GM12878 (cell line): Measurements from ENCODE around the gene TMEM59. TPM values are rescaled to one million over a fixed set of nuclear protein-coding genes. Genes with fewer than 3 reads are reported as not detected.

Source experiments
- ATAC-seq: fragments of 200-7000 bp; cut with Tn5 transposase; 3 replicates; pipeline ENCODE4 v1.9.1; 2020; ENCODE audit warnings: mild to moderate bottlenecking, moderate library complexity
- BruUV-seq: library from RNA; stranded (reverse); fragments of 400-500 nt; replicated peaks from 2 replicates; lab custom pipeline; 2021; lab: Mats Ljungman, UMichigan
- CTCF ChIA-PET: fragments of 300-600 bp; sonication (Branson Sonifier 250); formaldehyde crosslinking; extraction: SDS; loops from one replicate; lab custom pipeline; 2021; ENCODE audit warnings: inconsistent platforms; lab: Yijun Ruan, JAX
- POLR2A ChIA-PET: fragments of 350-600 bp; formaldehyde crosslinking; extraction: SDS; loops from one replicate; lab custom pipeline; 2021; ENCODE audit warnings: inconsistent platforms; lab: Charles Lee
- RAD21 ChIA-PET: fragments of 300-600 bp; sonication (Branson Sonifier 250); formaldehyde crosslinking; loops from one replicate; lab custom pipeline; 2023; ENCODE audit warnings: antibody characterized with exemption; ENCODE audit not compliant: unreplicated experiment; lab: Charles Lee
- SMC1A ChIA-PET: fragments of 300-600 bp; sonication (Branson Sonifier 250); formaldehyde crosslinking; loops from one replicate; lab custom pipeline; 2023; ENCODE audit not compliant: unreplicated experiment, uncharacterized antibody; lab: Charles Lee
- DNase-seq: peaks from one replicate; pipeline ENCODE4 v3.0.0-alpha.2; 2011; ENCODE audit warnings: low read depth, low spot score
- FAIRE-seq: peaks from 3 replicates; lab custom pipeline; 2011; peaks lifted over from hg19 to GRCh38; lab: Jason Lieb, UNC
- H2AFZ ChIP-seq: 2 replicates; pipeline ENCODE4 v1.6.0; 2011; ENCODE audit warnings: low read depth, low read length, control low read depth; ENCODE audit not compliant: control insufficient read depth
- H3K27ac ChIP-seq: 2 replicates; pipeline ENCODE4 v1.5.1; 2011; ENCODE audit warnings: control low read depth; ENCODE audit not compliant: control insufficient read depth, insufficient read depth
- H3K27me3 ChIP-seq, 2 experiments: replicated peaks in 1 of 2; 2 replicates each; pipeline versions ENCODE4 v1.6.0 to v1.6.1; 2011; ENCODE audit warnings: low read length in 1 of 2; ENCODE audit not compliant: control insufficient read depth in 2 of 2, insufficient read depth in 2 of 2
- H3K36me3 ChIP-seq, 2 experiments: 2 replicates each; pipeline ENCODE4 v1.5.1; 2011; ENCODE audit warnings: low read length in 1 of 2; ENCODE audit not compliant: control insufficient read depth in 2 of 2, insufficient read depth in 2 of 2
- H3K4me1 ChIP-seq: 2 replicates; pipeline ENCODE4 v1.6.1; 2011; ENCODE audit warnings: mild to moderate bottlenecking, low read length, moderate library complexity, mixed read lengths; ENCODE audit not compliant: control insufficient read depth, insufficient read depth
- H3K4me2 ChIP-seq: 2 replicates; pipeline ENCODE4 v1.6.0; 2011; ENCODE audit warnings: control low read depth; ENCODE audit not compliant: control insufficient read depth, insufficient read depth
- H3K4me3 ChIP-seq: fragments of 200-600 bp; sonication (generic); 2 replicates; pipeline ENCODE4 v1.5.1; 2016
- H3K79me2 ChIP-seq: 2 replicates; pipeline ENCODE4 v1.6.0; 2011; ENCODE audit warnings: low read length; ENCODE audit not compliant: control insufficient read depth, insufficient read depth
- H3K9ac ChIP-seq: 2 replicates; pipeline ENCODE4 v1.8.0; 2011; ENCODE audit warnings: low read length, control low read depth, mixed read lengths; ENCODE audit not compliant: control insufficient read depth, insufficient read depth
- H3K9me3 ChIP-seq: replicated peaks from 3 replicates; pipeline ENCODE4 v1.5.1; 2011; ENCODE audit warnings: mild to moderate bottlenecking, low read length; ENCODE audit not compliant: control insufficient read depth, insufficient read depth
- H4K20me1 ChIP-seq: 2 replicates; pipeline ENCODE4 v1.6.0; 2011; ENCODE audit not compliant: control insufficient read depth, insufficient read depth
- EGR1 ChIP-seq, 2 experiments: IDR thresholded peaks; 1 replicate in 1 of 2; 2 replicates in 1 of 2; pipeline ENCODE4 v1.6.1; 2011 to 2012; ENCODE audit warnings: low read depth in 2 of 2, low read length in 2 of 2, borderline replicate concordance in 1 of 2, mild to moderate bottlenecking in 1 of 2, moderate library complexity in 1 of 2
- MYB ChIP-seq: fragments of 150-350 bp; IDR thresholded peaks from 2 replicates; pipeline ENCODE4 v1.6.1; 2014; ENCODE audit warnings: mild to moderate bottlenecking, low read depth, low read length, borderline replicate concordance
- NKRF ChIP-seq: fragments of 450-650 bp; conservative IDR thresholded peaks from 2 replicates; pipeline ENCODE4 v1.6.1; 2017; ENCODE audit warnings: mild to moderate bottlenecking, moderate library complexity
- NR2F1 ChIP-seq: fragments of 450-650 bp; conservative IDR thresholded peaks from 2 replicates; pipeline ENCODE4 v1.6.1; 2017; ENCODE audit warnings: mild to moderate bottlenecking
- RAD51 ChIP-seq: fragments of 450-650 bp; IDR thresholded peaks from 2 replicates; pipeline ENCODE4 v1.6.1; 2016; ENCODE audit warnings: moderate library complexity, mild to moderate bottlenecking, inconsistent platforms
- ZZZ3 ChIP-seq: IDR thresholded peaks from 2 replicates; pipeline ENCODE4 v1.6.1; 2011; ENCODE audit warnings: low read depth; ENCODE audit not compliant: control insufficient read depth, insufficient read length
- WGBS: methylation state at CpG from one replicate; pipeline ENCODE4 v1.1.6; 2016; ENCODE audit warnings: low lambda C conversion rate; ENCODE audit not compliant: insufficient replicate concordance, insufficient coverage; ENCODE audit errors: missing lambda C conversion rate; 5-methylcytosine and 5-hydroxymethylcytosine counted together
- in situ Hi-C: fragments of 300-500 bp; cut with MboI; formaldehyde crosslinking; loops from 9 replicates; pipeline ENCODE4 v1.14.3; 2018; ENCODE audit warnings: mixed read lengths
- intact Hi-C: fragments of 100-400 bp; cut with micrococcal nuclease; formaldehyde crosslinking; loops from one replicate; pipeline ENCODE4 v1.14.2; 2022; ENCODE audit not compliant: unreplicated experiment
- polyA plus RNA-seq, 11 experiments: library from polyadenylated mRNA; depleted of rRNA in 4 of 11; unstranded in 6 of 11; stranded (reverse) in 5 of 11; fragments of >200 nt; fragmentation: Nextera tagmentation in 4 of 11; fragmentation: Illumina TruSeq in 1 of 11; extraction: Ambion mirVana in 4 of 11; extraction: Trizol in 1 of 11; gene quantifications; 1 replicate in 1 of 11; 2 replicates in 10 of 11; pipeline versions ENCODE4 v1.2.1 to v1.2.3, GENCODE V29; 2011 to 2016; ENCODE audit warnings: inconsistent platforms in 2 of 11, missing spikeins in 2 of 11, low read depth in 1 of 11
- total RNA-seq, 4 experiments: library from RNA; depleted of rRNA in 3 of 4; stranded (reverse); fragments of >200 nt in 3 of 4; fragmentation: Illumina TruSeq in 1 of 4; extraction: Trizol in 1 of 4; gene quantifications; 2 replicates each; pipeline versions ENCODE4 v1.2.1 to v1.2.3, GENCODE V29; 2013 to 2021

The TMEM59 gene
- total and polyA plus RNA-seq, 10 of the 15 experiments (the other 5 are each of a cell fraction or from before 2014, with no cell fraction given) = 69.9 to 273 (median 111) TPM

- Histone ChIP-seq H4K20me1 (no peaks in the 10 kb centered on the region), H3K79me2 (no peaks in the 10 kb centered on the region), H3K4me1 (no peaks in the 10 kb centered on the region), H3K4me2 (no peak overlapping the region), H3K9ac (no peak overlapping the region), H2AFZ (no peak overlapping the region), H3K4me3 (no peak overlapping the region), H3K9me3 (no peaks in the 10 kb centered on the region), H3K36me3 (peaks cover 0 to 5% of the 10 kb centered on the region in 2 experiments; a peak in 2 of 4 replicates), H3K27me3 (no peaks in the 10 kb centered on the region), H3K27ac (no peak overlapping the region)
- intact Hi-C loops (loop anchor here (10.0 kb wide), 1 partner anchor 224 kb away; no protein-coding TSS in a partner anchor), in situ Hi-C loops (no loop called here)
- TF ChIP-seq RAD51 (no peak), NR2F1 (no peak), NKRF (no peak), ZZZ3 (no peak), EGR1 (IDR thresholded peaks at IDR 0.05; ENCODE audit: borderline replicate concordance in 1 of 2, low read depth in 2 of 2, low read length in 2 of 2) (no peak), MYB (no peak)
- WGBS = 100% methylated on average over 5 of the region's 5 CpGs
- no TSS peak for BruUV-seq
- DNase-seq (no peak), FAIRE-seq (no peak), ATAC-seq (no peak)
- ChIA-PET SMC1A (interaction anchor here (1.0 to 1.5 kb wide), 2 partner anchors 16 to 210 kb away, joined by 3 read pairs; no protein-coding TSS in a partner anchor), POLR2A (no interaction called here), CTCF (interaction anchor here (0.9 to 1.3 kb wide), 2 partner anchors 14 to 41 kb away, joined by 3 read pairs; no protein-coding TSS in a partner anchor), RAD21 (no interaction called here)
These were observed 35.4 kb upstream of the TMEM59 start for GRCh38 chr1:54088385-54088784.
